ENCODE data around the gene DDC. TPM values are rescaled to one million over a fixed set of nuclear protein-coding genes. Genes with fewer than 3 reads are reported as not detected.

The DDC gene, protein sequence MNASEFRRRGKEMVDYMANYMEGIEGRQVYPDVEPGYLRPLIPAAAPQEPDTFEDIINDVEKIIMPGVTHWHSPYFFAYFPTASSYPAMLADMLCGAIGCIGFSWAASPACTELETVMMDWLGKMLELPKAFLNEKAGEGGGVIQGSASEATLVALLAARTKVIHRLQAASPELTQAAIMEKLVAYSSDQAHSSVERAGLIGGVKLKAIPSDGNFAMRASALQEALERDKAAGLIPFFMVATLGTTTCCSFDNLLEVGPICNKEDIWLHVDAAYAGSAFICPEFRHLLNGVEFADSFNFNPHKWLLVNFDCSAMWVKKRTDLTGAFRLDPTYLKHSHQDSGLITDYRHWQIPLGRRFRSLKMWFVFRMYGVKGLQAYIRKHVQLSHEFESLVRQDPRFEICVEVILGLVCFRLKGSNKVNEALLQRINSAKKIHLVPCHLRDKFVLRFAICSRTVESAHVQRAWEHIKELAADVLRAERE
- total RNA-seq = not detected in 2 replicates

GRCh38 chr7:50564640-50565558, at the start of gene DDC:
TSS of gene DDC (minus strand) at chr7:50565405. CDS start at chr7:50544085, 21,320 bp downstream.

GRCh38 chr7:50449881-50450589, 115.2 kb downstream of the DDC start, which contains the start of gene FIGNL1:
TSS of gene FIGNL1 (minus strand) at chr7:50450350. CDS start at chr7:50447287, 3,063 bp downstream.

Small RNAs within 50 kb of the gene (small RNA-seq; reads per million reads assigned to genes)
- not detected for gene RNU6-1091P (ENCODE audit: low replicate concordance)

Other genes starting within 250 kb of the DDC start
- 7.7 and 36.7 TPM in 2 replicates for gene FIGNL1, start 115.1 kb downstream of the DDC start, total RNA-seq
- gene GRB10, start 217.5 kb upstream of the DDC start, total RNA-seq = 30.5 and 41.8 TPM in 2 replicates